Caki2 (cell line): ENCODE results near the gene CLDN2. TPM values are rescaled to one million over a fixed set of nuclear protein-coding genes. Genes with fewer than 3 reads are reported as not detected.
"Not testable (repeated sequence)": the region's sequence is repeated elsewhere in the genome, so short reads cannot be mapped to it uniquely, and the experiment has no call there.

Experiments
- DNase-seq: peaks from one replicate; pipeline ENCODE4 v3.0.0-alpha.2; 2015; ENCODE audit warnings: low read depth
- in situ Hi-C: cut with HindIII; loops from 2 replicates; pipeline ENCODE4 v1.10.0; 2016; ENCODE audit warnings: low sequenced_read_pairs, low pct_unique_long_range_greater_than_20kb, mixed read lengths
- total RNA-seq: library from RNA; depleted of rRNA; stranded (reverse); fragments of >200 nt; shearing (Covaris generic); gene quantifications from 2 replicates; pipeline ENCODE4 v1.2.3, GENCODE V29; 2014; ENCODE audit warnings: low replicate concordance; rRNA removed

CLDN2 gene, protein sequence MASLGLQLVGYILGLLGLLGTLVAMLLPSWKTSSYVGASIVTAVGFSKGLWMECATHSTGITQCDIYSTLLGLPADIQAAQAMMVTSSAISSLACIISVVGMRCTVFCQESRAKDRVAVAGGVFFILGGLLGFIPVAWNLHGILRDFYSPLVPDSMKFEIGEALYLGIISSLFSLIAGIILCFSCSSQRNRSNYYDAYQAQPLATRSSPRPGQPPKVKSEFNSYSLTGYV
- 23.0 and 26.3 TPM in 2 replicates for total RNA-seq

DNA sequence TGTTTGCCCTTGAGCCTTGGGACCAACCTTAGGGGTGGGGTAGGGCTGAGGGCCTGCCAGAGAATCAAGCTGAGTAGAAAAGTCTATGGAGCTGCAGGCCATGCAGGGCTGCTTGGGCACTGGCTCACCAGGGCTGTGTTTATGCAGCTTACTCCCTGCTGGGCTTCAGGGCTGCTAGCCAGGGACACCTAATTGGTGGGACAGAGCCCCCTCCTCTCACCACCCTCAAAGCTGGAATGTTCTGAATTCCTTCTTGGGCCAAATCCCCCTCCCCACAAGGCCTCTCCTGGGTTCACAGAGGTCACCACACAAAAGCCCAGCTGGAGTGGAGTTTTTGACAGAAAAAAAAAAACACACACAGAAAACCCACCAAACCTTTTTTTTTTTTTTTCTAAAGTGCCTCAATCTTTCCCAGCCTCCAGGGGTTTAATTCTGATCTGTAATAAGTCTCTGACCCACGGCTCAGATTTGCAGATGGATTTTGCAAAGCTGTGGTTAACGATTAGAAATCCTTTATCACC, at the start of gene CLDN2:
CLDN2 (plus strand) TSS at position 471 of the 521 bp plus-strand sequence. CDS start 7,827 bp downstream, outside the sequence.
- DNase-seq, result no peak
- in situ Hi-C loops, result no loop called here

DNA sequence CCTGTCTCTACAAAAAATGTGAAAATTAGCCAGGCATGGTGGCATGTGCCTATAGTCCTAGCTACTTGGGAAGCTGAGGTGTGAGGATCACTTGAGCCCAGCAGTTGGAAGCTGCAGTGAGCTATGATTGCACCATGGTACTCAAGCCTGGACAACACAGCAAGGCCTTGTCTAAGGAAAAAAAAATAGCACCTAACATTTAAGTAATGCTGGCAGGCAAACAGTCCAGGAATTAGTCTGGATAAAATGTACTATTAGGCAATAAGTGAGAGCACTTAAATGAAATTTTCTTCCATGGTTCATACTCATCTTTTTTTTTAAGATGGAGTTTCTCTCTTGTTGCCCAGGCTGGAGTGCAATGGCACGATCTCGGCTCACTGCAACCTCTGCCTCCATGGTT, 47.4 kb upstream of the CLDN2 start:
- in situ Hi-C loops, DNase-seq: not testable (repeated sequence)

DNA sequence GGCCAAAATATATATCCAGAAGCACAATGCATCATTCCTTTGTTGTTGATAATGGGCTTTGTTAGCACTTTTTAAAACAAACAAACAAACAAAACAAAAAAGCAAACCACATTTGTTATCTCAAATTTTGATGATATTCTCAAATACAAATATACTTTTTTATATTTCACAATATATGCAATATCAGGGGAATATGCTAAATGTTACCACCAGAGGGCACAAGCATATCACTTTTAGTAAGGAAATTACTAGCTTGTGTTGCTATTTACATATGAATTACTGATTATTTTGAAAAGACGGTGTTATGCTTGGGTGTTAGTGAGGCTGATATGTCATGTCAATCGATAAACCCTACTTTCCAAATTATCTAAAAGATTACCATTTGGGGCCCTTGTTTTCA, 46.1 kb upstream of the CLDN2 start:
- in situ Hi-C loops, result no loop called here
- DNase-seq, result no peak

DNA sequence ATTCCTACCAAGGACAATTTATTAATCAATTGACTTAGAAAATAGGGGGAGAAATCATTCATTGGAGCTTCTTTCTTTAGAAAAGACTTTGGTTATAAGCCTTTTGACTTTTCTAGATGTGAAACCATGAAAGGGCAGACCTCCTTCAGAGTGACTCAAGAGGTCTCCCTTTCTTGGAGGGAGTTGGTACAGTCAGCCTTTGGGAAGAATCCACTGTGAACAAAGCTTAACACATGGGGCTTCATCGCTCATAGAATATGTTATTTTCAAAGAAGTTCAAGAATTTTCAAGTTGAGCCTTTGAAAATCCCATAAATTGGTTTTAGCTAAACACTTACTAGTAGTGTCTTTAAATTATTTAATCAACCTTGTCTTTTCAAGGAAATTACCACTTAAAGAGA, 45.1 kb upstream of the CLDN2 start:
- DNase-seq, result no peak
- in situ Hi-C loops, result no loop called here

DNA sequence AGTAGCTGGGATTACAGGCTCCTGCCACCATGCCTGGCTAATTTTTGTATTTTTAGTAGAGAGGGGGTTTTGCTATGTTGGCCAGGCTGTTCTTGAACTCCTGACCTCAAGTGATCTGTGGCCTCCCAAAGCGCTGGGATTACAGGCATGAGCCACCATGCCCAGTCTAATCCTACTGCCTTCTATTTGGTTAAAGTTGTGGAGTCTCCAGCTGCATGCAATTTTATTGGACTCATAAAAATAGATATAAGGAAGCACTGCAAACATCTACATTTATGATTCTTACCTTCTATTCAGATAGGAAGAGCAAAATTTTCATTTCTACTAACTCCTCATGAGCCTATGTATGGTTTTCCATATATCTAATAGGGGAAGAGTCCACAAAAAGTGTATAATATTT, 30.7 kb upstream of the CLDN2 start:
- in situ Hi-C loops, result no loop called here
- DNase-seq, result no peak

DNA sequence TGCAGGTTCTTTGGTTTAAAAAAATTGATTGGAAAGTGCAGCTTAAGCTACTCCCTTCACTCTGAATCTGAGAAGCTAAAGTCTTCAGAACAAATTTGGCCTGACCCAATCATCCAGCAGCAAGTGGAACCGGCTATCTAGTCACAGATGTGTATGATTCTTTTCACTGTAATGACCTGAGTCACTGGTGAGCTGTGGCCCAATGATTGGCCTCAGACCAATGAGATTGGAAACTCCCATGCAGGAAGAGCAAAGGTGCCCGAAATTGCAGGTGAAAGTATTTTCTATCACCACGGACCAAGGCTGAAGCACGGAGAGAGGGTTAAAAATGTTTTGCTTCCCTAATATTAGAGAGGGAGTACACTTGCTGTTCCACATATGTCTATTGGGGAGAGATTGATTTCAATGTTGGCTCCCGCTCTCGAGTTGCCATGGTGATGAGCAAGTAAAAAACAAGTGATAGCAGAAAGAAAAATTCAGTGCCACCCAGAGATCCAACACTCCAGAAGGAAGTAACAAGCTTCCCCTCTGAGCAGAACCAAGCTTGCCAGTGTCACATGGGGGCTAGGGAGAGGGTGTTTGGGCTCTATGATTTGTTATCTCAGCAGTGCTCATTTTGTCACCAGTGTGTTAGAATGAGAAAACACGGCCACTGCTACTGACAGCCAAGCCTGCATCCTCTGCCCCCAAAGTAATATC, 28.3 kb upstream of the CLDN2 start:
- in situ Hi-C loops, result no loop called here
- DNase-seq, result no peak

DNA sequence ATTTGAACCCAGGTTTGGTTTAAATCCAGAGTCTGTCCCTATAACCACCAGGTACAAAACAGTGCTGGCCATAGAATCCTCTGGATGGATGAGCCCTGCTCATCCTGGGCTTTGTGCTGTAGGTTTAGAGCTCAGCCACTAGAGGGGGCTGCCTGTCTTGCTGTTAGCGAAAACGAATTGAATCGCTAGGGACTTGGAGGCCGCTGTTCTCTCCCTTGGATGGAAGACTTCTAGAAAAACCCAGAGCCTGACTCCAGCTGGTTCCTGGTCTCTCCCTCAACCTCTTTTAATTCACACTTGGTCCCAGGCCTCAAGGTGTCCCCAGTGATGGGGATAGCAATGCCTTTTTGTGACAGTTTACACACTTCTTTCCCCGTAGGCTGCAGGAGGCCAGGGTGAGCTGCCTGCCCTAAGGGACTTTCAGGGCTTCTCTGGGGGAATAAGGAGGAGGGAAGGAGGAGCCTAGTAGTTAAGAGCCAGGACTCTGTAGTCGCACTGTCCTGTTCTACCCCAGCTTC, 25.8 kb upstream of the CLDN2 start:
- DNase-seq, result peak; percentile 62
- in situ Hi-C loops, result no loop called here

DNA sequence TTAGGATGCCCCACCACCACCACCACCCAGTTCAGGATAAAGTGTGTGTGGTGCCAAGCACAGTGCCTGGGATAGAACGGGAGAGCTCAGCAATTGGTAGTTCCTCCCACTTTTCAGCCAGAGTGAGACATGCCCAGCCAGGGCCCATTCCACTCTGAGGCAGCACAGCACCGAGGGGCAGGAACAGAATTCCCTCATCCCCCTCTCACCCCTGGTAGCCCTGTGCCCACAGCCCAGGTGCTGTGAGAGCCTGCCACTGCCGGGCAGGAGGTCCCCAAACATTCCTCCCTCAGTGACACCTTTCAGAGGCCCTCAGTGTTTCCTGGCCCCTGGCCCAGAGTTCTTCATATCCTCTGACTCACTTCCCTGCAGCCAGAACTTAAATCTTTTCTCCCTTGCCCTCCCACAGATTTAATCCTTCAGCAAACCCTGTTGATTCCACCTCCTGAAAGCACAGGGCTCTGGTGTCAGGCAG, 25.2 kb upstream of the CLDN2 start:
- in situ Hi-C loops, result no loop called here
- peak; percentile 41 for DNase-seq

DNA sequence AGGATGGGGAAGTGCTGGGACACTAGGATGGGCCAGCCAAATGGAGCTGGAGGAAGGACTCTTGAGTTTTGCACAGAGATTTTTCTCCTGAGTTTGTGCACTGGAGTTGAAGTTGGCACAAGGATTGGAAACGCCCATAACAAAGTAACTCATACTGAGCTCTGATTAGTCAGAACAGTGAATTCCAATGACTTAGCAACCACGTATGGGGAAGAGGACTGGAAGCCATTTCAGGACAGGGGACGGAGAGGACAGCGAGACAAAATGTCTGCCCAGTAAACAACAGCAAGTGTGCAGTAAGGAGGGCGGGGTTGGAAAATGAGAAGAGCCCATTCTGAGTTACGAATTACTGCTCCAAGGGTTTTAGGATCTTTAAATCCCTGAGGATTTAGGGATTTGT, 22.9 kb upstream of the CLDN2 start:
- peak; percentile 26 for DNase-seq
- in situ Hi-C loops, result no loop called here

DNA sequence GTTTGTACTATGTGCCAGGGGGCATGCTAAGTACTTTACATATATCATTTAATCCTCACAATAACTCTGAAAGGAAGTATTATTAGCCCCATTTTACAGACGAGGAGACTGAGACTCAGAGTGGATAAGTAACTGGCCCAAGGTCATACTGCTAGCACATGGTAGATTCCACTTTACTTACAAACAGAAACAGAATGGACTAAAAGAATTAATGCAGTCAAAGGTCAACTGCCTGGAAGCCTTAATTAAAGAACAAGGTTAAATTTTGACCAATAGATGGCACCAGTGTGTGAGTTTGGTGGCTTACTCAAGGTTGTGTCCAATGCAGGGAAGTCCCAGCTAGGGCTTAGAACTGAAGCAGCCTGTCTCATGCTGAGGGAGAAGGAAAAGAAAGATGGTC, 21.7 kb upstream of the CLDN2 start:
- DNase-seq, result peak; percentile 59

DNA sequence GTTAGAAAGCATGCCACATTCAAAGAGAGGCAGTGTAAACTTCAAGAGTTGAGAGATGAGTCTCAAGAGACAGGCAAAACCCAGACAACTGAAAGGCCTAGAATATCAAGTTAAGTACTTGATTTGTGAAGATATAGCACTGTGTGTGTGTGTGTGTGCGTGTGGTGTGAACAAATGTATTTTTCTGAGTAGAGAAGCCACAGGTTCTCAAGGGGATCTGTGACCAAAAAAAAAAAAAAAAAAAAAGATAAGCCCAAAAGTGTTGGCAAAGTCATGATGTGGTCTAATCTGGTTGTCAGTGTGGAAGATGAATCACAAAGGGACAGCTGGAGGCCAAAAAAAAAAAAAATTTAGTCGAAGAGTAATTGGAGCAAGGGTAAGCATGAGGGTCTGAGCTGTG, 20.9 kb upstream of the CLDN2 start:
- DNase-seq, result no peak
- in situ Hi-C loops, result no loop called here

More for the DNA sequence above, 21.7 kb upstream of the CLDN2 start:
- in situ Hi-C loops, result no loop called here

DNA sequence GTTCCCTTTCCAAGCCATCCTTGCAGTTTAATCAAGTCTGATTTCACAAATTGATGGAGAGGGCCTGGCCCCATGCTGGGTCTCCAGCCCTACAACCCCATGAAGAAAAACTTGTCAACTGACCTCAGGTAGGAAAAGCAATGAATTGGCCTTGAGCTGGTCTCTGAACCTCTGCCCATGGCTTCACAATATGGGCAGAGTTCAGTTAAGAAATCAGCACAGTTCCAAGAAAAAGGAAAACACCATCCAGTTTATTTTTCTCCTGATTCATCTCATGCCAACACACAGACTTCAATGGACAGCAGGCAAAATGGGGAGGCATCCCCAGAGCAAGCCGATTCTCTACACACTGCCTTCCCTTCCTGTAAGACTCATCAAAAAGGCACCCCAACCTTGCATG, 20.4 kb upstream of the CLDN2 start:
- in situ Hi-C loops, result no loop called here
- no peak for DNase-seq

DNA sequence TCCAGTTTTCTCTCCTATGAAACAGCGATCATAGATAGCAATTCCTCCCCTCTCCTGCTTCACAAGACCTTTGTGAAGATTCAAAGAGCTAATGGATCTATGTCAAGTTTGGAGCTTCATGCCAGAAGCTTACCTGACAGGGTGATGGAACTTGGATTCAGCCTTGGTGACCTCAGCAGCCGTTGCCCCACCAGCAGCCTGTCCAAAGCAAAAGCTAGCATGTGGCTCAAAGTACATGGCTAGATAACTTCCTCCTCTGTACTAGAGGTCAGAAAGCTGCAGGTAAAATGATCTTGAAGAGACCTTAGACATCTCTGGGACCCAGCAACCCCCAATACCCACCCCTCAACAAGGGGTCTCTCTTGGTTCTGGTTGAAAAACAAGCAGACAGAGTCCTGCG, 18.9 kb upstream of the CLDN2 start:
- no peak for DNase-seq
- in situ Hi-C loops, result no loop called here

DNA sequence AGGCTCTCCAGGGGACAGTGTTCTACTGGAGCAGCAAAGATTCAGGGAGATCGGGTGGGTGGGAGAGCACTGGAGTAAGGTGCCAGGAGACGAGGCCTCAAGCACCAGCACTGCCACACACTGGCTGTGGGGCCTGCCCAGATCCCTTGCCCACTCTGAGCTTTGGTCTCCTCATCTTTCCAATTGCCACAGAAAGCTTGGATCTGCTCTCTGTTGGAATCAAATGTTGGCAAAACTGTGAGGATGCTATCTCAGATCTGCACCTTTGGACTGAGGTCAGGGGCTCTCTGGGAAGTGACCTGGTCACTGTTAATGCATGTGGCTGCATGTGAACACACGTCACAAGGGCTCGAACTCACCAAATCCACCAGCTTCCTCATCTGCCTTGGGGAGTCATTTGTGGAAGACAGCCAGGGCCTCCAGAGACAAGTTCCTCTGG, 18.4 kb upstream of the CLDN2 start:
- DNase-seq, result no peak
- in situ Hi-C loops, result no loop called here

DNA sequence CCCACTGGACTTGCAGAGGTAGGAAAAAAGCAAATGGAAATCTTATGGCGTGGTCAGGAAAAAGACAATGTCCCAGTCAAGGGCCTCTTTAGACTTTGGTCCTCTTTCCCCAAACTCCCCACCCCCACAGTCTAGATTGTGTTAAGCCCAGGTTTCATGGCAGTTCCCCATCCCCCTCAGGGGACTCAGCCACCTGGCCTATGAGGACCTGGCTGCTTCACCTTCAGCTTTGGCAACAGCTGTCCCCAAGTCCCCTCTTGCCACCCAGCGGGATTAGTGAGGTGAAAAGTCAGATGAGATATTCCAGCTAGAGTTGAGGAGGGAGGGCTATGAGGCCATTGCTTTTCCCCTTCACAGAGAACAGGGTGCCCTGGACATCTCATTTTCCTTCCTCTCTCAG, 17.5 kb upstream of the CLDN2 start:
- in situ Hi-C loops, result no loop called here
- no peak for DNase-seq

DNA sequence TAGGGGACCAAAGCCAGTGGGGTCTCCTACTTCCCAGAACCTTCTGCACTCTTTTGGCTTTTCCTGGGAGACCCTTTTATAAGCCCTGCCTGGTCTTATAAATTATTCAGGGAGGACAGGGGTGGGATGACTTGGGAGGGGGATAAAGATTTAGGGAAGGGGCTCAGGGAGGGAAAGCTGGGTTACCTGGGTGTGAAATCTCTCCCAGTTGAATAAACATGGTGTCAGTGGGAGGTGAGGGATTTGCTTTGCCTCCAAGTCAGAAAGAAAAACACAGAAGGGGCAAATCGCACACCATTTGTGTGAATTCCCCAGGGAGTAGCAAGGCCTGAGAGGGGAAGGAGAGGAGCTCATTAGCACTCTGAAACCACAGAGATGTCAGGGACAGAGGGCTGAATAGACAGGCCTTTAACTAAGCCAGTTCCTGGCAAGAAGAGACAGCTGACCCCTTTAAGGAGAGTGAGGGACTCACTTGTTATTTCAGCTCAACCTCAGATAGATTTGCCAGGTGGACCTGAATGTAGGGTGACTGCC, 16.8 kb upstream of the CLDN2 start, which contains the start of gene RIPPLY1:
RIPPLY1 (minus strand) TSS at position 51 of the 534 bp plus-strand sequence. CDS start 54 bp downstream, outside the sequence.
- in situ Hi-C loops, result no loop called here
- no peak for DNase-seq

DNA sequence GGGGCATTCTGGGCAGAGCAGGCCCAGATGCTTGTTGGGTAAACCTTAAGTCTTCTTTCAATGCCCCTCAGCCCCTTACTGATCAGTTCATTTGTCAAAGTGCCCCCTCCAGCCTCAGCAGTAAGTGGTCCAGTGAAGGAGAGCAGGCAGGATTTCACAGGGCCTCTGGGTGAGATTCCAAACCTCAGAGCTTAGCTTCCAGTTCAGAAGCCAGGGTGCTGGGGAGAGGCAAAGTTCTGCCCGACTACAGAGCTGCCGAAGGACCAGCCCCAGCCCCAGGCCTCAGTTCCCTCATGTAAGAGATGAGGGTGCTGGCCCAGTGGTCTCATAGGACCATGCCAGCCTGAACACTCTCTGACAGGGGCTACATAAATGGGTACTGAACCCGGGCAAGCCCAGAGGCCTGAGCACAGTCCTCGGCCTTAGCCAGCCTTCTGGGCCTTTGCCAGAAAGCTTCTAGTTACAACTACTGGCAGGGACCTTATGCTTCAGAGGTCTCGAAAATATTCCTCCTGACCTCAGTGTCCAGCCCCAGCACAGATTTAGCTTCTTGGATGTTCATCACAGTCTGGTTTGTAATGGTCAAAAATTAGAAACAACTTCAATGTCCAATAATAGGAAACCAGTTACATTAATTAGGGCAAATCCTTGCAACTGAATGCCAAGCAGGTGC, 16.2 kb upstream of the CLDN2 start:
- in situ Hi-C loops, result no loop called here
- no peak for DNase-seq

DNA sequence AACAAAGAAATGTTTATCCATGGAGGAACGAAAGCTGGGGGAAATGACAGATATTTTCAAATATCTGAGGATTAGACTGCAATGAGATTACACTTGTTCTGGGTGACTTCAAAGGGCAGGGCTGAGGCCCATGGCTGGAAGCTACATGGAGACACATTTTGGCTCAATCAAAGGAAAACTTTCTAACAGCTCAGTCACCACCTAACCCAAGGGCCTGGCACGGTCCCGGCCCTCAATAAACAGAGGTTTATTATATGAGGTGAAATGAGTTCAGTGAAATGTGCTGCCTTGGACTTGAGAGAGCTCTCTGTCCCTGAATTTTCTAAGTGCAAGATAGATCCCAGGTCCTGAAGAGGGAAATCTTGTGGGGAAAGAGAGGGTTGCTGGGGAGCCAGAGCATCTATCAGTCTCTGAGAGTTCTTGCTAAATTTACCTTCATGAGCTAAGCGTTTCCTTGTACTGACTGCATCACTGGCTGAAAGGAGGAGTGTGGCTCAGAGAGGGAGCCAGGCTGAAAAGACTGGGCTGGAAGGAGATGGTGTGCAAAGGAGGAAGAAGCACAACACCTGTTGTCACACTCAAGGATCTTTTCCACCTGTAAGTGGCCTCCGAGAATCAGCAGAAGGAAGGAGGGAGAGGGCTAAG, 15.0 kb upstream of the CLDN2 start:
- in situ Hi-C loops, result no loop called here

More for the DNA sequence above, 15.0 kb upstream of the CLDN2 start:
- no peak for DNase-seq
